Nephron progenitor cell (in vitro differentiated cells): ENCODE measurements around the gene PHKB.

Experiments
- DNase-seq: peaks from one replicate; pipeline ENCODE4 v3.0.0; 2021
- H3K27ac Mint-ChIP-seq: 2 replicates; pipeline ENCODE4 v1.8.0; 2021; ENCODE audit warnings: mild to moderate bottlenecking, moderate library complexity, mixed read lengths
- H3K27me3 Mint-ChIP-seq: 2 replicates; pipeline ENCODE4 v1.8.0; 2021; ENCODE audit warnings: mild to moderate bottlenecking, low read depth, mixed read lengths; ENCODE audit not compliant: poor library complexity
- H3K36me3 Mint-ChIP-seq: 2 replicates; pipeline ENCODE4 v1.8.0; 2021; ENCODE audit warnings: low read depth, mixed read lengths
- H3K4me1 Mint-ChIP-seq: 2 replicates; pipeline ENCODE4 v1.8.0; 2021; ENCODE audit warnings: mixed read lengths
- H3K4me3 Mint-ChIP-seq: 2 replicates; pipeline ENCODE4 v1.8.0; 2021; ENCODE audit warnings: mild to moderate bottlenecking, moderate library complexity, mixed read lengths
- H3K9me3 Mint-ChIP-seq: 2 replicates; pipeline ENCODE4 v1.8.0; 2021; ENCODE audit warnings: mild to moderate bottlenecking, moderate library complexity, mixed read lengths
- TF ChIP-seq, protein P1 (sequence below): fragments of 200-600 bp; sonication (generic); IDR thresholded peaks from 2 replicates; pipeline ENCODE4 v1.5.0; 2021; ENCODE audit warnings: antibody characterized with exemption

Gene PHKB

DNA sequence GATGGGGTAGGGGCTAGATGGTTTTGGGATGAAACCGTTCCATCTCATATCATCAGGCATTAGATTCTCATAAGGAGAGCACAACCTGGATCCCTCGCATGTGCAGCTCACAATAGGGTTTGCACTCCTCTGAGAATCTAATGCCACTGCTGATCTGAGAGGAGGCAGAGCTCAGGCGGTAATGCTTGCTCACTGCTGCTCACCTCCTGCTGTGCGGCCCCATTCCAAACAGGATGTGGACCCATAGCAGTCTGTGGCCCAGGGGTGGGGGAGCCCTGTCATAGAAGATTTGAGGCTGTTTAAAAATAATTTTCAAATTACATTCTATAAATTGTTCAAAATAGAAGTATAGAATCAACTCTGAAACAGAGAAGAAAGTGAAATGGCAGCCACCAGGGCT lies 50.8 kb downstream of the PHKB start:
- TF ChIP-seq, protein P1, sequence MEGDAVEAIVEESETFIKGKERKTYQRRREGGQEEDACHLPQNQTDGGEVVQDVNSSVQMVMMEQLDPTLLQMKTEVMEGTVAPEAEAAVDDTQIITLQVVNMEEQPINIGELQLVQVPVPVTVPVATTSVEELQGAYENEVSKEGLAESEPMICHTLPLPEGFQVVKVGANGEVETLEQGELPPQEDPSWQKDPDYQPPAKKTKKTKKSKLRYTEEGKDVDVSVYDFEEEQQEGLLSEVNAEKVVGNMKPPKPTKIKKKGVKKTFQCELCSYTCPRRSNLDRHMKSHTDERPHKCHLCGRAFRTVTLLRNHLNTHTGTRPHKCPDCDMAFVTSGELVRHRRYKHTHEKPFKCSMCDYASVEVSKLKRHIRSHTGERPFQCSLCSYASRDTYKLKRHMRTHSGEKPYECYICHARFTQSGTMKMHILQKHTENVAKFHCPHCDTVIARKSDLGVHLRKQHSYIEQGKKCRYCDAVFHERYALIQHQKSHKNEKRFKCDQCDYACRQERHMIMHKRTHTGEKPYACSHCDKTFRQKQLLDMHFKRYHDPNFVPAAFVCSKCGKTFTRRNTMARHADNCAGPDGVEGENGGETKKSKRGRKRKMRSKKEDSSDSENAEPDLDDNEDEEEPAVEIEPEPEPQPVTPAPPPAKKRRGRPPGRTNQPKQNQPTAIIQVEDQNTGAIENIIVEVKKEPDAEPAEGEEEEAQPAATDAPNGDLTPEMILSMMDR, result no peak
- Mint-ChIP-seq H3K36me3 (peaks cover 45% of the 10 kb centered on the region), H3K27me3 (no peaks in the 10 kb centered on the region), H3K4me1 (no peaks in the 10 kb centered on the region), H3K9me3 (no peaks in the 10 kb centered on the region), H3K4me3 (no peak overlapping the region), H3K27ac (no peak overlapping the region)
- no peak for DNase-seq

DNA sequence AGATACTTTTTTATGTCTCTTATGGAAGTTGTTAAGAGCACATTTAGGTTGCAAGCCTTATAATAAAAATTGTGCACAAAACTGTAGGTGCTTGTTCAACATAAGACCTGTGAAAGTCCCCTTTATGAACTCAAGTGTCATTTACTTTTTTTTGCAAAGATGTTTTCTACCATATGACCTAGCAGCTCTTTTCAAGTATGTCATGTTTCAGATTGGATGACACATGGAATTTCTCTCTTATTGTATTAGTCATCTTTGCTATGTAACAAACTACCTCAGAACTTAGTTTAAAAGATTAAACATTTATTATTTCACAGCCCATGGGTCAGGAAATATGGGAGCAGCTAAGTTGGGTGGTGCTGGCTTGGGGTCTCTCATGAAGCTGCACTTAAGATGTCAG lies 57.9 kb downstream of the PHKB start:
- peaks cover 46% of the 10 kb centered on the region for H3K36me3 Mint-ChIP-seq
- no peaks in the 10 kb centered on the region for H3K27me3 Mint-ChIP-seq
- no peak for DNase-seq
- H3K4me1 Mint-ChIP-seq, result no peaks in the 10 kb centered on the region
- H3K9me3 Mint-ChIP-seq, result peaks cover 10% of the 10 kb centered on the region
- no peak overlapping the region for H3K27ac Mint-ChIP-seq
- H3K4me3 Mint-ChIP-seq, result no peak overlapping the region
- TF ChIP-seq, protein P1, result no peak

DNA sequence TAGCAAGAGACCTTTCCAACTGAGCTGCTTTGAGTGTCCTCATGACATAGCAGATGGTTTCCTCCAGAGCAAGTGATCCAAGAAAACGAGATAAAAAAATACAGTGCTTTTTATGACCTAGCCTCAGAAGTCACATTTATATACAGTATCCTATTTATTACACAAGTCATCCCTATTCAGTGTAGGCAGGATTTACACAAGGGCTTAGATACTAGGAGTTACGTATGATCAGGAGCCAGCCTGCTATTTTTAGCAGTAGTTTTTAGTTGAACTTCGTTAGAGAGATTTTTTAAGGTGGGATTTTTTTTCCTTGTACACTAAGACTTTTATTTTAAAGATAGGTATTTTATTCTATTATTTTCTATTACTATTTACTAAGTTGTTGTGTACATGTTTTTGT lies 58.4 kb downstream of the PHKB start:
- Mint-ChIP-seq H3K9me3 (peaks cover 10% of the 10 kb centered on the region), H3K4me1 (no peaks in the 10 kb centered on the region), H3K4me3 (no peak overlapping the region), H3K27ac (no peak overlapping the region), H3K27me3 (no peaks in the 10 kb centered on the region), H3K36me3 (peaks cover 43% of the 10 kb centered on the region)
- TF ChIP-seq, protein P1, result no peak
- no peak for DNase-seq

DNA sequence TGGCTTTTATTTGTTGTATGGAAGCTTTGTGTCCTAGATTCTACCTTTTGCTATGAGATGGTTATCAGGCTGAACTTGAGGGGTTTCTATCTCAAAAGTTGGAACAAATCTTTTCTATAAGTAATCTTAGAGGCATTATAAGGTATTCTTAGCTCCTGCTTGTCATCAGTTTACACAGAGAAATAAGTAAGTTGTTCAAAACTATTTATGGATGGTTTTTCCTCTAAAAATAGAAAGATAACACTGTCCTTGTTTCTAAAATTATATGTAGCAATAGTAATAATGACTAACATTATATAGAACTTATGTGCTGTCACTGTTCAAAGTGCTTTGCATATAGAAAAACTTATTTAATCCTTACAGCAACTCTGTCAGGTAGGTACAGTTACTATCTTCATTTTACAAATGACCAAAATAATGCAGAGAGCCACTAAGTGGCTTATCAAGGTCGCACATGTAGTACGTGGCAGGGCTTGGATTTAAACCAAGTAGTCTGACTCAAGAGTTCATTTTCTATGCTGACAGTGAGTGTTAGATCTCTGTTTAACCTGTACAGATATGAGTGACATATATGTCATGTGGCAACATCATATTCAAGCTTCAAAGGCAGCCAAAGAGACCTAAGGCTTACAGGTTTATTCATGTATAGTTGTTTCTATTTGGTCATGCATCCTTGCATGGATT lies 59.0 kb downstream of the PHKB start:
- Mint-ChIP-seq H3K36me3 (peaks cover 38% of the 10 kb centered on the region), H3K27me3 (no peaks in the 10 kb centered on the region), H3K9me3 (peaks cover 10% of the 10 kb centered on the region), H3K4me1 (no peaks in the 10 kb centered on the region), H3K4me3 (no peak overlapping the region), H3K27ac (no peak overlapping the region)
- TF ChIP-seq, protein P1, result no peak
- DNase-seq, result no peak

DNA sequence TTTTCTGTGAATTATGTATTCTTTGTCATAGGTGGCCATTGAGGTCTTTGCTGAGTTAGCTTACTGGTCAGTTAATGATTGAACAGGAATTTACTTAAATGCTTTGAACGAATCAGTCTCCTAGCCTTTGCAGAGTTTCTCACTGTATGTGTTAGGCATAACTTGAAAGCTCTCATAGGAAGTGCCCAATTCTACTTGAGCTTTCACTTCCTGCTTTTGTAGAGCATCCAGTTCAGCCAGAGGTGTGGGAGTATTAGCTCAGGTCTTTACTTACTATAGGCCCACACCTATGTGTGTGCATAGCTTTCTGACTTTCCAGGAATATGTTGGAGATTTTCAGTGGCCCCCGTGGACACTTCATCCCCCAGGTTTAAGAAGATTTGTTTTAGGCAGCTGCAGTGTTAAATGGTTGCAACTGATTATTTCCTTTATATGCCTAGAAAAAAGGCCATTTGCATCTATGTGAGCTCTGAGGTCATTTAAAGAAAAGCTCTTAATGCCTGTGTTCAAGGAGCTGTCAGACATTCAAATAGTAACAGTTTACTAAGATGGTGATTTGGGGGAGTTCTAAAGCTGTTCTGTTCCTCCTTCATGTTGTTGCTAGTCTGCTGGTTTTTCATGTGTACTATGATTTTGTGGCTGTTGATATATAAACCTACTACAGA lies 62.3 kb downstream of the PHKB start:
- Mint-ChIP-seq H3K36me3 (peaks cover 36% of the 10 kb centered on the region), H3K27ac (no peak overlapping the region), H3K27me3 (no peaks in the 10 kb centered on the region), H3K9me3 (peaks cover 10% of the 10 kb centered on the region), H3K4me3 (no peak overlapping the region), H3K4me1 (peaks cover 5% of the 10 kb centered on the region)
- TF ChIP-seq, protein P1, result no peak
- DNase-seq, result no peak

GRCh38 chr16:47524007-47524405 lies 62.9 kb downstream of the PHKB start:
- TF ChIP-seq, protein P1, result no peak
- DNase-seq, result no peak
- H3K27me3 Mint-ChIP-seq, result no peaks in the 10 kb centered on the region
- no peak overlapping the region for H3K27ac Mint-ChIP-seq
- H3K36me3 Mint-ChIP-seq, result peaks cover 36% of the 10 kb centered on the region
- H3K9me3 Mint-ChIP-seq, result peaks cover 10% of the 10 kb centered on the region
- no peak overlapping the region for H3K4me3 Mint-ChIP-seq
- H3K4me1 Mint-ChIP-seq, result peaks cover 5% of the 10 kb centered on the region
